ENCODE data around the gene CRTAP.
"Not testable (repeated sequence)": the region's sequence is repeated elsewhere in the genome, so short reads cannot be mapped to it uniquely, and the experiment has no call there.

CRTAP gene

GRCh38 chr3:33173672-33174071, 59.9 kb downstream of the CRTAP start:
- POLR2A ChIA-PET: no interaction called here
- no peak for TF ChIP-seq CTCF (IDR thresholded peaks at IDR 0.05; ENCODE audit: control extremely low read depth, extremely low read depth, low read depth, missing control alignments)
- CTCF ChIA-PET: interaction anchor here (1.0 to 1.3 kb wide), 2 partner anchors 11 to 199 kb away, joined by 4 read pairs; no protein-coding TSS in a partner anchor
- DNase-seq (ENCODE audit: extremely low spot score): no peak

GRCh38 chr3:33174095-33174494, 60.3 kb downstream of the CRTAP start:
- CTCF ChIA-PET: interaction anchor here (1.0 to 1.3 kb wide), 2 partner anchors 11 to 26 kb away, joined by 3 to 4 read pairs; no protein-coding TSS in a partner anchor
- no peak for TF ChIP-seq CTCF (IDR thresholded peaks at IDR 0.05; ENCODE audit: control extremely low read depth, extremely low read depth, low read depth, missing control alignments)
- DNase-seq (ENCODE audit: extremely low spot score): no peak
- POLR2A ChIA-PET: no interaction called here

DNA sequence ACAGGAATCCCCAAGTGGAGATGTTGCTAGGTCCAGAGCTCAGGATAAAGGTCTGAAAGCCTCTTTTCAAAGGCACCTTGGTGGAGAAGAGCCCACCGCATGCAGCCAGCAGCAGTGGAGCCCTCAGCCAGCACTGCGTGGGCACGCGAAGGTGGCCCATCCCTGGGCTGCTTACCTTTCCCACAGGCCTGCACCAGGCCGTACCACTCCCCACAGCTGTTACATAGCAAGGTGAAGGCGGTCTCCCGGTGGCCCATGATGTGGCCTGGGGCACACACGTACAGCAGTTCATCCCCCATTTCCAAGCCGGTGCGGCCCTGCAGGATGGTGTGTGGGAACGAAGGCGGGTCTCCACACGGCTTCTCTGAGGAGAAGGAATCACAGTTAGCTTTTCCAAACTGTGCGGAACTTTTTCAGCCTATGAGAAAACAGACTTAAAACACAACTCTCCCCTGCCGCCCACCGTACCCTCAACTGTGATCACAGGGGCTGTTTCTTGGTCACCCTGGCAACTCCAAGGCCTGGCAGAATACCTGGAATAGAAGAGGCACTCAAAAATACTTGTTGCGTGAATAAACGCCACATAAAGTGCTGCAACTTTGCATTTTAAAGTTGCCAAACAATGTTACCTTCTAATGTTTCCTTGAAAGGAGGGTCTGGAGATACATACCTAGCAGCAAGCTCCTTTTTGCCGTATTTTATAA, 61.0 kb downstream of the CRTAP start:
- no peak for TF ChIP-seq CTCF (IDR thresholded peaks at IDR 0.05; ENCODE audit: control extremely low read depth, extremely low read depth, low read depth, missing control alignments)
- DNase-seq (ENCODE audit: extremely low spot score): no peak
- CTCF ChIA-PET: interaction anchor here (1.0 to 1.3 kb wide), 2 partner anchors 10 to 27 kb away, joined by 3 to 4 read pairs; no protein-coding TSS in a partner anchor
- POLR2A ChIA-PET: no interaction called here

DNA sequence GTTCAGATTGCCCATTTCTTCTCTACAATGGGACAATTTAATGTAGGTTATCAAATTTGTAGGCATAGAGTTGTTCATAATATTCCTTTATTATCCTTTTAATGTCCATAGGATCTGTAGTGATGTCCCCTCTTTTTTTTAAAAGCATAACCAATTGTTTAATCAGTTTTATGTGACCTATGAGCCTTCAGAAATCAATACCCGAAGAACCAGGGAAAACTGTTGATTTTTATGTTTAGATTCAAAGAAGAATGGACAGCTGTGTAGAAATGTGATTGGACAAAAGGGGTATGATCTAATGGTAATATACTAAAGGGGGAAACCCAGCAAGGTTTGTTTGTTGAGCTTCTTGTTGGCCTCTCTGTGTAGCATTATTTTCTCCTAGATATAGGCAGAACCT, 65.3 kb downstream of the CRTAP start:
- ChIA-PET CTCF (interaction anchor here (0.9 kb wide), 1 partner anchor 47 kb away, joined by 3 read pairs; no protein-coding TSS in a partner anchor), POLR2A (no interaction called here)
- no peak for TF ChIP-seq CTCF (IDR thresholded peaks at IDR 0.05; ENCODE audit: control extremely low read depth, extremely low read depth, low read depth, missing control alignments)
- no peak for DNase-seq (ENCODE audit: extremely low spot score)

DNA sequence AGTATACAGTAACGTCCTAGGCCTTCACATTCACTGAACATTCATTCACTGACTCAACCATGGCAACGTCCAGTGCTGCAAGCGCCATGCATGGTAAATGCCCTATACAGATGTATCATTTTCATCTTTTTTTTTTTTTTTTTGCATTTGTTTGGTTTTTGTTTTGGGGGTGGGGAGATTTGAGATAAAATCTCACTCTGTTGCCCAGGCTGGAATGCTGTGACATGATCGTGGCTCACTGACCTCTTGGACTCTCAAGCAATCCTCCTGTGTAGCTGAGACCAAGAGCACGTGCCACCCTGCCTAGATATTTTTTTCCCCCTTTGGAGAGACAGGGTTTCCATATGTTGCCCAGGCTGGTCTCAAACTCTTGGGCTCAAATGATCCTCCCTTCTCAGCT, 67.4 kb downstream of the CRTAP start:
- TF ChIP-seq CTCF (IDR thresholded peaks at IDR 0.05; ENCODE audit: control extremely low read depth, extremely low read depth, low read depth, missing control alignments): no peak
- ChIA-PET CTCF (interaction anchor here (1.1 to 1.9 kb wide), 3 partner anchors 10 to 49 kb away, joined by 4 to 5 read pairs (median 4); no protein-coding TSS in a partner anchor), POLR2A (no interaction called here)
- no peak for DNase-seq (ENCODE audit: extremely low spot score)

DNA sequence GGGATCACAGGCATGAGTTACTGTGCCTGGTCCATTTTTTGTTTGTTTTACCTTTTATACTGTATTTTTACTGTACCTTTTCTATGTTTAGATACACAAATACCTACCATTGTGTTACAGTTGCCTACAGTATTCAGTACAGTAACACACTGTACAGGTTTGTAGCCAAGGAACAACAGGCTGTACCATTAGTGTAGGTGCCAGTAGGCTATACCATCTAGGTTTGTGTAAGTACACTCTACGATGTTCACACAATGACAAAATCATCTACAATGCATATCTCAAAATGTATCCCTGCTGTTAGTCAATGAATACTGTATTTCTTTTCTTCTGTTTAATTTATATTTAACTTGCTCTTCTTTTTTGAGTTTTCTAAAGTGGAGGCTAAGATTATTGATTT, 67.8 kb downstream of the CRTAP start:
- DNase-seq (ENCODE audit: extremely low spot score); POLR2A ChIA-PET: not testable (repeated sequence)
- CTCF ChIA-PET: interaction anchor here (1.1 to 1.9 kb wide), 2 partner anchors 9 to 15 kb away, joined by 4 to 5 read pairs; no protein-coding TSS in a partner anchor

GRCh38 chr3:33184863-33185262, 71.0 kb downstream of the CRTAP start:
- no peak for TF ChIP-seq CTCF (IDR thresholded peaks at IDR 0.05; ENCODE audit: control extremely low read depth, extremely low read depth, low read depth, missing control alignments)
- POLR2A ChIA-PET: no interaction called here
- CTCF ChIA-PET: interaction anchor here (0.8 to 1.1 kb wide), 4 partner anchors 11 to 54 kb away, joined by 3 to 4 read pairs (median 4); no protein-coding TSS in a partner anchor
- no peak for DNase-seq (ENCODE audit: extremely low spot score)

Measured in GM10248 (cell line).